Fibroblast of peridontal ligament (primary cell): ENCODE measurements around the gene CACNG3.

Experiments
- DNase-seq: peaks from one replicate; pipeline ENCODE4 v3.0.0-alpha.2; 2010; ENCODE audit errors: extremely low read depth

CACNG3 gene

DNA sequence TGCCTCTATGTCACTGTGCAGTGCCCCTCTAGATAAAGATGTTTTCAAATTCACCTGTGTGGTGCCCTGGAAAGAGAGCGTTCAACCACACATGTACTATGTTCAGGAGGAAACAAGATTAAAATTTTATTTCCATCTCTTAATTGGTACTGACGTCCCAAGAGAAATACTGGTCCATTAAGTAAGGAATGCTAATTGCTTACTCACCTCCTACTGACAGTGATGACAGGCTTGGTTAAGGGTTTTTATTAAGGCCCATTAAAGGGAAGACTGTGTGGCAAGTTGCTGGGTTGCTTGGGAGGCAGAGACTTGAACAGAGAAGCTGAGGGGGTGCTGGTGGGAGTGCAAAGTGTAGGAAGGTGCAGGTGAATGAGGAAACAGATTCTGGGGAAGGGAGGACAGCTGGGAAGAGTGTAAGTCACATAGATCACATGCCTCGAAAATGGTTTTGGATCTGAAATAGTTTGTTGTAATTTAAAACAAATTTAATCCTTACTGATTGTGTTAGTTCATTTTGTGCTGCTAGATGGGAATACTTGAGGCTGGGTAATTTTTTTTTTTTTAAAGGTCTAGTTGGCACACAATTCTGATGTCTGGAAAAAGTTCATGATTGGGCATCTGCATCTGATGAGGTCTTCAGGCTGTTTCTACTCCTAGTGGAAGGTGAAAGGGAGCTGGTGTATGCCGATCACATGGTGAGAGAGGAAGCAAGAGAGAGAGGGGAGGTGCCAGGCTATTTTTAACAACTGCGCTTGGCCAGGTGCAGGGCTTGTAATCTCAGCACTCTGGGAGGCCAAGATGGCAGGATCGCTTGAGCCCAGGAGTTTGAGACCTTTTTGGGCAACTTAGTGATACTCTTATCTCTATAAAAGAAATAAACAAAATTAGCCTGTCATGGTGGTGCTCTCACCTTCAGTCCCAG lies 140.5 kb downstream of the CACNG3 start:
- no peak for DNase-seq

DNA sequence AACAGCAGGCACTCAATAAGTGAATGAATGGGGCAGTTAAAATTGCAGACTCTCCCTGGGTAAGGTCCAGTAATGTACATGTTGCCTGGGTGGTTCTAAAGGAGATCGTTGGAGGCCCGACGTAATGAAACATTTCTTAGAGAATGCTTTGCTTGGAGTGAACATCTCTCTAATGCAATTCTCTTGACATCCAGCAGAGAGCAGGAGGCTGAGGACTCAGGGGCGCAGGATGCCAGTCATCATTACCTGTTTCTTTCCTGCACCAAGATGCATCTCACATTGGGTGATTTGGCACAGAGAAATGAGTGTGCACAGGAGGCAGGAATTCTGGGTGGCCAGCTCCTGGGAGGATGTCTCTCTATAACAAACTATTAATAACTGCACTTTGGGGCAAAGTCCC lies 152.9 kb downstream of the CACNG3 start:
- no peak for DNase-seq
